ENCODE measurements around the gene PPP1R12B. TPM values are rescaled to one million over a fixed set of nuclear protein-coding genes. Genes with fewer than 3 reads are reported as not detected.
"Not testable (repeated sequence)": the region's sequence is repeated elsewhere in the genome, so short reads cannot be mapped to it uniquely, and the experiment has no call there.

The PPP1R12B gene
- total RNA-seq, 1 experiment from 2014 or later: 7.4 TPM

- DNase-seq (ENCODE audit: low spot score); in situ Hi-C loops (cut with HindIII; ENCODE audit: low sequenced_read_pairs): not testable (repeated sequence)
These were observed 81.6 kb downstream of the PPP1R12B start for GRCh38 chr1:202430111-202430510.

DNA sequence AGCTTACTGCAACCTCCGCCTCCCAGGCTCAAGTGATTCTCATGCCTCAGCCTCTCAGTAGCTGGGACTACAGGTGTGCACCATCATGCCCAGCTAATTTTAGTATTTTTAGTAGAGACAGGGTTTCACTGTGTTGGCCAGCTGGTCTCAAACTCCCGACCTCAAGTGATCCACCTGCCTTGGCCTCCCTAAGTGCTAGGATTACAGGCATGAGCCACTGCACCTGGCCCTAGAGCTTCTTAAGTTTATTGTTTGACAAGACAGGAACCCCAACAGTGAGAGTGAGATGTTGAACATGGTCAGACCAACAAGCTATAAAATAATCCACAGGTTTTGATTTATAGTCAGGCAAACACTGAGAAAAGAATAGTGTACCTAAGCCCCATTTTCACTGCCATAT lies 83.8 kb downstream of the PPP1R12B start:
- in situ Hi-C loops (cut with HindIII; ENCODE audit: low sequenced_read_pairs); DNase-seq (ENCODE audit: low spot score): not testable (repeated sequence)

DNA sequence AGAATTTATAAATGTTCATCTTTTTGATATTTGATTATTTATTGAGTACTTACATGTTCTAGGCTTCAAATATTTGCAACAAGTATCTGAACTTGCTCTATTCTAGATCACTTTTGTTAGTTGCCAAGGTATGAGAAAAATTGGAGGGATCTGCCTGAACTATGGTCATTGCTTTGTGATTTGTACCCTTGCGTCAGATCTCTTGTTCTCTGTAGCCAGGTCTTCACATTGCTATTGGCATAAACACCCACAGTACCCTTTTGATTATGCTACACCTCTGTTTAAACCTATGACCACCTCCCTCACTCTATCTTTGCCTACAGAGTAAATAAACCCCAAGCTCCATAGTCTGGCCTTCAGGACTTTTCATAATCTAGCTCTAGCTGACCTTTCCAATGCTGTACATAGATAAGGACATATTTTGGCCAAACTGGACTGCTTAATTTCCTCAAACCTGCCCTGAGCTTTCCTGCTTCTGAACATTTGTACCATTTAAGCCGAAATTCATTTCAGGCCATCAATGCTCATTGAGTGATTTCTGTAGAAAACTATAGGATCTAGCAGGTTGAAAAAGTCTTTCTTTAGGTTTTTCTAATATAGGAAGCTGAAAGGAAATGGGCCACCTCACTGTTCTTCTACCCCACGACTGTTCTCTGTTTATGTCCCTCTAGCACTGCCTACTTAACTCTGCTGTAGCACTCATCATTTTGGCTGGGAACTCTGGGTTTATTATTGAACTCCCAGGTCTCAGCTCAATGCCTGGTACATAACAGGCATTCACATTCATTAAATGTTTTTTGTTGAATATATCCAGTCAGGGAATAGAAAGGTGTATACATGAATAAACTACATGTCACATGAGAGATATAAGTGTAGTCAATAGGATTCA lies 84.9 kb downstream of the PPP1R12B start:
- in situ Hi-C loops (cut with HindIII; ENCODE audit: low sequenced_read_pairs): no loop called here
- DNase-seq (ENCODE audit: low spot score): no peak

- in situ Hi-C loops (cut with HindIII; ENCODE audit: low sequenced_read_pairs): no loop called here
These were observed 85.6 kb downstream of the PPP1R12B start for GRCh38 chr1:202434059-202434458.

GRCh38 chr1:202438393-202439174 lies 90.1 kb downstream of the PPP1R12B start:
- in situ Hi-C loops (cut with HindIII; ENCODE audit: low sequenced_read_pairs): no loop called here
- no peak for DNase-seq (ENCODE audit: low spot score)

More at GRCh38 chr1:202434059-202434458, 85.6 kb downstream of the PPP1R12B start:
- DNase-seq (ENCODE audit: low spot score): no peak

DNA sequence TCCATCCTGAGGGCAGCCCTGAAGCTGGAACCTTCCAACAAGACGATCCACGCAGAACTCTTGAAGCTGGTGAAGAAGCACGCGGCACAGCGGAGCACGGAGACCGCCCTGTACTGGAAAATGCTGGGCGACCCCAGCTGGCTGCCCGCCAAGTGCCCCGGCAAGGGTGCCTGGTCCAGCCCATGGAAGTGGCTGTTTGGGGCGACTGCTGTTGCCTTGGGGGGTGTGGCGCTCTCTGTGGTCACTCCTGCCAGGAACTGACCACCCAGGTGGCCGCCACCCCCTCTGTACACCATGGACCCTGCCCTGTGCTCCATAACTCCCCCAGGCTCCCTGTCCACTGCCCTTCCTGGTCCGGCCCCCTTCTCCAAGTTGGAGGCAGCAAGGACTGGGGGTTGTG lies 90.8 kb downstream of the PPP1R12B start:
- DNase-seq (ENCODE audit: low spot score): no peak
- in situ Hi-C loops (cut with HindIII; ENCODE audit: low sequenced_read_pairs): no loop called here

DNA sequence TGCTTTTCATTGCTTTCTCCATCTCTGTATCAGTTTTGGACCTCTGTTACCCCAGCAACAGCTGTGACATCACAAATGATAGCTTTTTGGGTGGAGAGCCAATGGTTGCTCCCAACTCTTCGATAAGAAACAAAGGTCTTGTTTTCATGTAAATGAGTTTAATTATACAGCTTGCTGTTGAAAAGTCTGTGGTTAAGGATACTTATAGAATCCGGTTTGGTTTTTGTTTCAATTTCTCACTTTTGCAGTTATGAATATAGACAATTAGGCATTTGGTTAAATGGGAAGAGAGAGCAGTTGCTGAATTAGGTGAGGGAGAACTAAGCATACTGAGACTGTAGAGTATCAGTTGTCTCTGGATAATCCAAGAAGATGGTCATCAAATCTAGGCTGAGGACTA lies 99.6 kb downstream of the PPP1R12B start:
- DNase-seq (ENCODE audit: low spot score); in situ Hi-C loops (cut with HindIII; ENCODE audit: low sequenced_read_pairs): not testable (repeated sequence)

- DNase-seq (ENCODE audit: low spot score); in situ Hi-C loops (cut with HindIII; ENCODE audit: low sequenced_read_pairs): not testable (repeated sequence)
These were observed 103.1 kb downstream of the PPP1R12B start for GRCh38 chr1:202451641-202452040.

GRCh38 chr1:202452508-202452907 lies 104.0 kb downstream of the PPP1R12B start:
- DNase-seq (ENCODE audit: low spot score): no peak

DNA sequence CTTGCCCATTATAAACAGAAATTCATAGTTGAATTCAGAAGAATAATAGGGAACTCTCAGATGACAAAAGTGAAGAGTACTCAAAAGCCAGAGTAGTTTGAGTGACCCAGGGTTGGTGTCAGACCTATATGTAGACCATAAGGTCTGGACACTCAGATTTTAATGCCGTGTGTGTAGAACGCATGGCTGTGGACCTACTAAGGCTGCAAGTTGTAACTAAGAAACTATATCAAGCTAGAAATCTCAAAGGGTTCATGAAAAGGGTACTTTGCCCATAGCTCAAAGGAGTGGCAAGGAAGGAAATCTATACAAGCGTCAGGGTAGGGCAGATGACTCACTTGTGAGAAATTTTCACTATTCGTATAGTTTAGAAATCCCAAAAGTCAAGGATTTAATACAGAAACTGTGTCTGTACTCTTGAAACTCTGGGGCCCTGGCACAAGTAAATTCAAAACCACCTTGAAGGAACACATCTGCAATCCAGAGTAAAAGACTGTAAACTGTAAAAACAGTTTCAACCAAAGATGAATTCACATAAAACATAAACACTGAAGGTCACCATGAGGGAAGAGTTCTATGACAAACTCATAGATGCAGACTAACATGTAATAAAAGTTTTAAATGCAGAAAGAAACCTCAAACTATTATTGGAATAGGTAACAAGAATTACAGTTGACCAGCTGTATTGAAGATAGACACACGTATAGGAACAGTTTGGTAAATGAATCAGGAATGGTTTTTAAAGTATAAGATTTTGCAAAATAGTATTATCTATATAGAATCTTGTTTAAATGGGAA lies 108.1 kb downstream of the PPP1R12B start:
- in situ Hi-C loops (cut with HindIII; ENCODE audit: low sequenced_read_pairs); DNase-seq (ENCODE audit: low spot score): not testable (repeated sequence)

More at GRCh38 chr1:202452508-202452907, 104.0 kb downstream of the PPP1R12B start:
- in situ Hi-C loops (cut with HindIII; ENCODE audit: low sequenced_read_pairs): no loop called here

- in situ Hi-C loops (cut with HindIII; ENCODE audit: low sequenced_read_pairs): not testable (repeated sequence)
These were observed 110.2 kb downstream of the PPP1R12B start for GRCh38 chr1:202458651-202459050.

GRCh38 chr1:202459470-202460142 lies 111.1 kb downstream of the PPP1R12B start:
- DNase-seq (ENCODE audit: low spot score): peak; percentile 72

More at GRCh38 chr1:202458651-202459050, 110.2 kb downstream of the PPP1R12B start:
- not testable (repeated sequence) for DNase-seq (ENCODE audit: low spot score)

DNA sequence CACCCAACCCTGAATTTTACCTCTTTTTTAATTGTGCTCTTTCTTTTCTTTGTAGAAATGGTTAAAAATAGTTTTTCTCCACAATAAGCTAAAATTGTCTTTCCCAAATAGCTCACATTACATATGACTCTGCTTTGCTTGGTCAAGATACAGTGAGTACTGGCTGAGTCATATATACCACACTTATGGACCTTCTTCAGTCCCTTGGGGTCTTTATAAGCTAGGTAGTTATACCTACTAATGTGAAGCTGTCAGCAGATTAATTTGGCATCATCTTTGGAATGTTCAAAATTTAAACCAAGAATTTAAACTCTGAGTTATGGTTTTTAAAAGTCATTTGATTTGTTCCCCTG lies 111.6 kb downstream of the PPP1R12B start:
- in situ Hi-C loops (cut with HindIII; ENCODE audit: low sequenced_read_pairs); DNase-seq (ENCODE audit: low spot score): not testable (repeated sequence)

More at GRCh38 chr1:202459470-202460142, 111.1 kb downstream of the PPP1R12B start:
- in situ Hi-C loops (cut with HindIII; ENCODE audit: low sequenced_read_pairs): not testable (repeated sequence)

GRCh38 chr1:202462342-202463076 lies 114.0 kb downstream of the PPP1R12B start:
- in situ Hi-C loops (cut with HindIII; ENCODE audit: low sequenced_read_pairs): no loop called here
- DNase-seq (ENCODE audit: low spot score): no peak

GRCh38 chr1:202464153-202464742 lies 115.7 kb downstream of the PPP1R12B start:
- in situ Hi-C loops (cut with HindIII; ENCODE audit: low sequenced_read_pairs): not testable (repeated sequence)
- peak; percentile 67 for DNase-seq (ENCODE audit: low spot score)

GRCh38 chr1:202465644-202466270 lies 117.3 kb downstream of the PPP1R12B start:
- DNase-seq (ENCODE audit: low spot score); in situ Hi-C loops (cut with HindIII; ENCODE audit: low sequenced_read_pairs): not testable (repeated sequence)

DNA sequence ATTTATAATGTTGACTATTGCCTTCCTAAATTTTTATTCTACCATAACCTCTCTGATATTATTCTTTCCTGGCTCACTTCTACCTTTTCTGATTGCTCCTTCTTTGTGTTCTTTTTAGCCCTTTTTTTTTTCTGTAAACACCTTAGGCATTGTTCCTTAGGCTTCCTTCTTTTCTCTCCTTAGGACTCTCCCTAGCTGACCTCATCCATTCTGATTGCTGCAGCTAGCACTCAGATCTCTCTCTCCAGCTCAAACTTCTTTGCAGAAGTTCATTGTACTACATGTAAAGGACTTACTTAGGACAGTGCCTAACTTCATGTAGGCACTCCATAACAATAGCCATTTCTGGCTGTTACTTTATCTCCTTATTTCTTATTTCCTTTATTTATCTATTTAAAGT lies 117.8 kb downstream of the PPP1R12B start:
- in situ Hi-C loops (cut with HindIII; ENCODE audit: low sequenced_read_pairs); DNase-seq (ENCODE audit: low spot score): not testable (repeated sequence)

All from G401 (cell line).